Fibroblast of skin of right biceps (primary cell): ENCODE results near the gene PHACTR4.
"Not testable (repeated sequence)": the region's sequence is repeated elsewhere in the genome, so short reads cannot be mapped to it uniquely, and the experiment has no call there.

Source experiments
- DNase-seq: peaks from one replicate; pipeline ENCODE4 v3.0.0-alpha.2; 2013

The PHACTR4 gene

GRCh38 chr1:28373450-28373849 is 3.9 kb downstream of the PHACTR4 start:
- peak; percentile 43 for DNase-seq

GRCh38 chr1:28374297-28374696 is 4.8 kb downstream of the PHACTR4 start:
- peak; percentile 84 for DNase-seq

DNA sequence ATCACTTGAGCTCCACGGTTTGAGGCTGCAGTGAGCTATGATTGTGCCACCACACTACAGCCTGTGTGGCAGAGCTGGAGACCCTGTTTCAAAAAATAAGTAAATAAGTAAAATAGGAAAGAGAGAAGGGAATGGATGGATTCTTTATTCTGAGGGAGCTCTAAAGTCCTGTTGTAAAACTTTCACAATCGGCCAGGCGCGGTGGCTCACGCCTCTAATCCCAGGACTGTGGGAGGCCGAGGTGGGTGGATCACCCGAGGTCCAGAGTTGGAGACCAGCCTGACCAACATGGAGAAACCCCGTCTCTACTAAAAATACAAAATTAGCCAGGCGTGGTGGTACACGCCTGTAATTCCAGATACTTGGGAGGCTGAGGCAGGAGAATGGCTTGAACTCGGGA is 6.1 kb downstream of the PHACTR4 start:
- not testable (repeated sequence) for DNase-seq

DNA sequence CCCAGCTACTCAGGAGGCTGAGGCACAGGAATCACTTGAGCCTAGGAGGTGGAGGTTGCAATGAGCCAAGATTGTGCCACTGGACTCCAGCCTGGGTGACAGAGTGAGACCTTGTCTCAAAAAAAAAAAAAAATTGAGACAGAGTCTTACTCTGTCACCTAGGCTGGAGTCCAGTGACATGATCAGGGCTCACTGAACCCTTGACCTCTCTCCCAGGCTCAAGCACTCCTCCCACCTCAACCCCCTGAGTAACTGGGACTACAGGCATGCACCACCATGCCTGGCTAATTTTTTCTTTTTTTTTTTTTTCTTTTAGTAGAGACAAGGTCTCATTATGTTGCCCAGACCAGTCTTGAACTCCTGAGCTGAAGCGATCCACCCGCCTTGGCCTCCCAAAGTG is 6.7 kb downstream of the PHACTR4 start:
- not testable (repeated sequence) for DNase-seq

GRCh38 chr1:28378906-28379305 is 9.4 kb downstream of the PHACTR4 start:
- DNase-seq: no peak

GRCh38 chr1:28380394-28380793 is 10.9 kb downstream of the PHACTR4 start:
- no peak for DNase-seq

DNA sequence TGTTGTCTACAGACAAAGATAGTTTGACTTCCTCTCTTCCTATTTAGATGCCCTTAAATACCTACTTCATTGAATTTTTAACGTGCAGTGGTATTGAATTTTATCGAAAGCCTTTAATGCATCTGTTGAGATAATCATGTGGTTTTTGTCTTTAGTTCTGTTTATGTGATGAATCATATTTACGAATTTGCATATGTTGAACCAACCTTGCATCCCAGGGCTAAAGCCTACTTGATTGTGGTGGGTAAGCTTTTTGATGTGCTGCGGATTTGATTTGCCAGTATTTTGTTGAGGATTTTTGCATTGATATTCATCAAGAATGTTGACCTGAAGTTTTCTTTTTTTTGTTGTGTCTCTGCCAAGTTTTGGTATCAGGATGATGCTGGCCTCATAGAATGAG is 14.2 kb downstream of the PHACTR4 start:
- DNase-seq: not testable (repeated sequence)

- DNase-seq: peak; percentile 88
Observed at GRCh38 chr1:28392027-28392652, 22.6 kb downstream of the PHACTR4 start.

DNA sequence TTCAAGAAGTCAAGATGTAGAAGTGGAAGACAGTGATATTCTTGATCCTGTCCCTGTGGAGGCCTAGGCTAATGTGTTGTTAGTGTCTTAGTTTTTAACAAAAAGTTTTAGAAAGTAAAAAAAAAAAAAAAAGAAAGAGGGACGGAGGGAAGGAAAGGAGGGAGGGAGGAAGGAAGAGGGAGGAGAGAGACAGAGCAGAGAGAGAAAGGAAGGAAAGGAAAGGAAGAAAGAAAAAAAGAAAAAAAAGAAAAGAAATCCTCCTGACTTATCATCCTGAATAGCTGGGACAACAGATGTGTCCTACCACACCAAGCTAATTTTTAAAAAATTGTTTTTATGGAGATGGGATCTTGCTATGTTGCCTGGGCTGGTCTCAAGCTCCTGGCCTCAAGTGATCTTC is 24.6 kb downstream of the PHACTR4 start:
- no peak for DNase-seq

DNA sequence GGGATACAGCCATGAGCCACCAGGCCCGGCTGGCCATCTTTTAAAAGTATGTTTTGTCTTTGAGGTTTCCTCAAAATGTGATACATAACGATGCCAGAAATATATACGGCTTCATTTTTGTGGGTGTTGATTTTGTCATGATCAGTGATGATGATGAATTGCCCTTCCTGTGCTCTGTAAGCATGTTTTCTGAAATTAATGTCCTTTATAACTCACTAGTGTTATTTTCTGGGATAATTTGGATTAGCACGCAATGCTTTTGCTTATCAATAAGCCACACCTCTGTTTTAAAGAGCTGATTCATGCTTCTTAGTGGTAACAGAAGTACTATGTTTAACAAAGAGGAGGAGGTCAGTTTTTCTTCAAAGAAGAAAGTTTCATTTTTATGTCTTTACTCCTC is 25.6 kb downstream of the PHACTR4 start:
- DNase-seq: peak; percentile 42

- no peak for DNase-seq
Observed at GRCh38 chr1:28401760-28402159, 32.2 kb downstream of the PHACTR4 start.

- no peak for DNase-seq
Observed at GRCh38 chr1:28409090-28409489, 39.5 kb downstream of the PHACTR4 start.

- no peak for DNase-seq
Observed at GRCh38 chr1:28411656-28412055, 42.1 kb downstream of the PHACTR4 start.

DNA sequence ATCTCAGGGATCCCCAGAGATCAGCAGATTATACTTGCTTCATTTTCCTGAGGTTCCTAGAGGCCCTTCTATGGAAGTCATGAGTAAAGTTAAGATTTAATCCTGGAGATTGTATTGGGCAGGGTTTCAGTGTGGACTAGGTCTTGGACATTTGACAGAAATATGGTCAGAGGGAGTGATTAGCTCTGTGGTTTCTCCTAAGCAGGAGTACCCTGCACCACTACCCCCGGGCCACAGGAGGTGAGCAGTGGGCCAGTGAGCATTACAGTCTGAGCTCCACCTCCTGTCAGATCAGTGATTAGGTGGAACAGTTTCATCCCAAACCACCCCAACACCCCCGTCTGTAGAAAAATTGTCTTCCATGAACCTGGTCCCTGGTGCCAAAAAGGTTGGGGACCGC is 43.2 kb downstream of the PHACTR4 start:
- peak; percentile 15 for DNase-seq

- DNase-seq: peak; percentile 31
Observed at GRCh38 chr1:28416509-28417194, 47.1 kb downstream of the PHACTR4 start.

GRCh38 chr1:28417441-28417922 is 47.9 kb downstream of the PHACTR4 start:
- DNase-seq: peak; percentile 64

GRCh38 chr1:28417926-28418637 is 48.5 kb downstream of the PHACTR4 start:
- no peak for DNase-seq

- DNase-seq: peak; percentile 36
Observed at GRCh38 chr1:28421744-28422143, 52.2 kb downstream of the PHACTR4 start.

GRCh38 chr1:28426831-28427230 is 57.3 kb downstream of the PHACTR4 start:
- no peak for DNase-seq

DNA sequence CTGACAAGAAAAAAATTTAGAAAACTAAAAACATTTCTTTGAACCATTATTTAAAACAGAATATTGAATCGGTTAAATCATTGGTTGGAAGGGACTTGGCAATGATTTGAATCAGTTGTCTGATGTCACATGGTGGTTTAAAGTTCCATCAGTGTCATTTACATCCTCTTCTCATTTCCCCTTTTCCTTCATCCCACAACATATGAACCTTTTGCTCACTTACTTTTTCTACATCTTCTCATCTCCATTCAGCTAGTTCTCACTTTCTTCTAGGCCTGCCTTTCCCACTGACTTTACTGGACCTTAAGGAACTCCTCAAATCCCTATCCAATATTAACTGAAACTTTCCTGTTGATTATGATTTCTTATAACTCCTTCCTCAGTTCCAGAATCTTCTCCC is 58.5 kb downstream of the PHACTR4 start:
- no peak for DNase-seq

GRCh38 chr1:28428990-28429520 is 59.5 kb downstream of the PHACTR4 start:
- DNase-seq: no peak

- DNase-seq: no peak
Observed at GRCh38 chr1:28436211-28436769, 66.8 kb downstream of the PHACTR4 start.

DNA sequence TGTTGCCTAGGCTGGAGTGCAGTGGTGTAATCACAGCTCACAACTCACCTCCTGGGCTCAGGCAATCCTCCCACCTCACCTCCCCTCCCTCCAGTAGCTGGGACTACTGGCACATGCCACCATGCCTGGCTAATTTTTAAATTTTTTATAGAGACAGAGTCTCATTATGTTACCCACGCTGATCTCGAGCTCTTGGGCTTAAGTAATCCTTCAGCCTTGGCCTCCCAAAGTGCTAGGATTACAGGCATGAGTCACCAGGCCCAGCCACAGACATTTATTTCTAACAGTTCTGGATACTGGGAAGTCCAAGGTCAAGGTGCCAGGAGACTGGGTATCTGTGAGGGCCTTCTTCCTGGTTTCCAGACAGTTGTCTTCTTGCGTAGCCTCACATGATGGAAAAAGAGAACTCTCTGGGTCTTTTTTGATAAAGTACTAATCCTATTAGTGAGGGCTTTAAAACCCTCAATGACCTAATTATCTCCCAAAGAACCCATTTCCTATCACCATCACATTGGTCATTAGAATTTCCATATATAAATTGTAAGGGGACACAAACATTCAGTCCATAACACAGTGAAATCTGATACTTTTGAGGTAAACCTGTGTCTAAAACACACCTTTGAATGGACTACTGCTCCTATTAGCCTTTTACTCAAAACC is 67.9 kb downstream of the PHACTR4 start:
- peak; percentile 83 for DNase-seq
